A673 (cell line): ENCODE measurements around the gene CTXN3.

Experiments used
- CTCF ChIP-seq: fragments of 300-800, 200-600 bp; sonication (generic); conservative IDR thresholded peaks from 2 replicates; pipeline ENCODE4 v1.5.1; 2017; ENCODE audit warnings: low read depth, mild to moderate bottlenecking, antibody characterized with exemption, low read length, moderate library complexity, mixed read lengths
- EZH2 ChIP-seq: fragments of 200-600 bp; sonication (generic); IDR thresholded peaks from 2 replicates; pipeline ENCODE4 v1.6.1; 2017; ENCODE audit warnings: borderline replicate concordance, low read depth, mild to moderate bottlenecking, mixed read lengths, antibody characterized with exemption, low read length; ENCODE audit not compliant: poor library complexity, severe bottlenecking

- no peak for TF ChIP-seq CTCF
- TF ChIP-seq EZH2 = no peak
Measured at GRCh38 chr5:127694518-127695171, 45.8 kb downstream of the CTXN3 start.
